Subcutaneous abdominal adipose tissue (tissue), 5 donors: ENCODE data around the gene STX10.

Experiments used
- H3K27ac ChIP-seq: one replicate; pipeline ENCODE4 v1.7.0; 2013; ENCODE audit warnings: low read depth, mild to moderate bottlenecking, inconsistent platforms, low read length, moderate library complexity
- H3K27me3 ChIP-seq, 5 donors: one replicate each; pipeline ENCODE4 v1.7.0; 2013; ENCODE audit warnings: low read length in 5 of 5, inconsistent platforms in 1 of 5; ENCODE audit not compliant: control insufficient read depth in 5 of 5, insufficient read depth in 4 of 5
- H3K36me3 ChIP-seq, 5 donors: one replicate each; pipeline ENCODE4 v1.7.0; 2013; ENCODE audit warnings: low read length in 5 of 5; ENCODE audit not compliant: control insufficient read depth in 5 of 5, insufficient read depth in 5 of 5
- H3K4me1 ChIP-seq, 5 donors: one replicate each; pipeline ENCODE4 v1.7.0; 2013; ENCODE audit warnings: low read length in 5 of 5, mild to moderate bottlenecking in 3 of 5, moderate library complexity in 1 of 5; ENCODE audit not compliant: control insufficient read depth in 5 of 5, insufficient read depth in 5 of 5
- H3K4me3 ChIP-seq, 5 donors: one replicate each; pipeline ENCODE4 v1.7.0; 2013; ENCODE audit warnings: low read length in 5 of 5, low read depth in 1 of 5
- H3K9ac ChIP-seq, 5 donors: one replicate each; pipeline ENCODE4 v1.7.0; 2013; ENCODE audit warnings: low read length in 5 of 5, mild to moderate bottlenecking in 4 of 5, moderate library complexity in 3 of 5
- H3K9me3 ChIP-seq, 5 donors: one replicate each; pipeline ENCODE4 v1.7.0; 2013; ENCODE audit warnings: low read length in 5 of 5; ENCODE audit not compliant: control insufficient read depth in 5 of 5
- donor health status: healthy.
- donor health status: healthy.
- donor health status: healthy.
- donor health status: healthy.
- donor health status: healthy.

Gene STX10

DNA sequence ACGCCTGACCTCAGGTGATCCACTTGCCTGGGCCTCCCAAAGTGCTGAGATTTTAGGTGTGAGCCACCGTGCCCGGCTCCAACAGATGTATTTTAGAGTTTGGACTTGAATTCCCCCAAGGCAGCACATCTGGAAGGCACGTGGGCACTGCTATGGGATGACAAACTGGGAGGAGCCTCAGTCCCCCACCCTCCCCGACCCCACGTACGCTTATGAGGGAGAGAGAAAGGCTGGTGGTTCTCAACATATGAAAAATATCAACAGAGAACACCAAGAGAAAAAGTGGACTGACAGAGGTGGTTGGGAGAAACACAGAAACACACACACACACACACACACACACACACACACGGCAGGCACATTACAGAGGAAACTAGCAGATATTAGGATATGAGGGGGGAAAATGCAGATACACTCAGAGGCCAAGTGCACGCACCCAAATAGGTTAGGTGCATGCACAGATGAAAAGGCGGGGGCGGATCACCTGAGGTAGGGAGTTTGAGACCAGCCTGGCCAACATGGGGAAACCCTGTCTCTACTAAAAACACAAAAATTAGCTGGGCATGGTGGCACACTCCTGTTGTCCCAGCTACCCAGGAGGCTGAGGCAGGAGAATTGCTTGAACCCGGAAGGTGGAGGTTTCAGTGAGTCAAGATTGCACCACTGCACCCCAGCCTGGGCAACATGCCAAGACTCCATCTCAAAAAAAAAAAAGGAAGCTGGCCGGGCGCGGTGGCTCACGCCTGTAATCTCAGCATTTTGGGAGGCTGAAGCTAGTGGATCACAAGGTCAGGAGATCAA, 3.2 kb downstream of the STX10 start:
- no peak overlapping the region for H3K9ac ChIP-seq
- H3K9me3 ChIP-seq: no peaks in the 10 kb centered on the region
- no peak overlapping the region for H3K4me3 ChIP-seq
- H3K27ac ChIP-seq: no peak overlapping the region
- no peaks in the 10 kb centered on the region for H3K27me3 ChIP-seq
- H3K4me1 ChIP-seq: peaks cover 0 to 26% (median 18%) of the 10 kb centered on the region in 5 donors
- H3K36me3 ChIP-seq: peaks cover 0 to 24% (median 18%) of the 10 kb centered on the region in 5 donors

DNA sequence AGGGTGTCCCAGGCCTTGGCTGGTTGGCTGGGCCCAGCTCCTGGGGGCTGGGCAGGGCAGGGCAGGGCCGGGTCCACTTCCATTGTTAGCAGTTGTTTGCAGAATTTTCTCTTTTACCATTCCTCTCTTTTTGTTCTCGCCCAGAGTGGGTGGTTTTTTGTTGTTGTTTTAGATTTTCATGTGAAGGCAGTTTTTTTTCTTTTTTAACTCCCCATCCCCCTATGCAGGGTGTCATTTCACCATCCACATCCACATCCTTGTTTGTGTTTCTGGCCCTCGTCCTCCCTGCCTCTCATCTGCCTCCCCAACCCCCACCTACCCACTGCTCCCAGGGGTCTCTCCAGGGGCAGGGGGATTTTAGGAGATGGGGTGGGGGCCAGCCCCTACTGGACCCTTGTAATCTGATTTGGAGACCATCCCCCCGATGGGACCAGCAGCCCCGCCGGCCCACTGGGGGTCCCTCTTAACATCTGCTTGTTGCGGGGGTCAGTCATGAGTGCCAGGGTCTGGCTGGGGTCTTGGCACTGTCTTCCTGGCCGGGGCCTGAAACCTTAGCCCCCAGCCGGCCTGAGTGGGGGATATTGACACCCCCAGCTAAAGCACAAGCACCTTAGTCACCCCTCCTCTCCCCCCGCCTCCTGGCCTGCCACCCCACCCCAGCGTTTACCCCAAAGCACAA, 10.4 kb downstream of the STX10 start:
- no peak overlapping the region for H3K27ac ChIP-seq
- H3K36me3 ChIP-seq: peaks cover 0 to 59% (median 51%) of the 10 kb centered on the region in 5 donors

DNA sequence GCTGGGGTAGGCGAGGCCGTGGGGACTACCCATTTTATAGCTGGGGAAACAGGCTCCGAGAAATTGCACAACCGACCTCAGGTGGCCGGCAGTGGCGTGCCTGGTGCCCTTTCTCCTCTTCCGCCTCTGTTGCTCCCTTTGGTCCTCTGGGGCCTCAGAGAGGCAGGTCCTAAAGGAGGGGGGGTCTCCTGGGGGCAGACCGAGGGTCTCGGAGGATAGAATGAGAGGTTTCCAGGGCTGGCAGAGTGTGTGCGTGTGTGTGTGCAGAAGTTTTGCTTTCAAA, 11.3 kb downstream of the STX10 start:
- Histone ChIP-seq H3K9ac (no peak overlapping the region), H3K27ac (no peak overlapping the region), H3K9me3 (no peaks in the 10 kb centered on the region), H3K36me3 (peaks cover 0 to 56% (median 42%) of the 10 kb centered on the region in 5 donors), H3K4me3 (no peak overlapping the region), H3K4me1 (peaks cover 0 to 3% (median 0%) of the 10 kb centered on the region in 5 donors), H3K27me3 (no peaks in the 10 kb centered on the region)

More for the DNA sequence above, 10.4 kb downstream of the STX10 start:
- H3K4me3 ChIP-seq: no peak overlapping the region
- H3K9me3 ChIP-seq: no peaks in the 10 kb centered on the region
- H3K9ac ChIP-seq: no peak overlapping the region
- peaks cover 0 to 3% (median 0%) of the 10 kb centered on the region in 5 donors for H3K4me1 ChIP-seq
- H3K27me3 ChIP-seq: no peaks in the 10 kb centered on the region

DNA sequence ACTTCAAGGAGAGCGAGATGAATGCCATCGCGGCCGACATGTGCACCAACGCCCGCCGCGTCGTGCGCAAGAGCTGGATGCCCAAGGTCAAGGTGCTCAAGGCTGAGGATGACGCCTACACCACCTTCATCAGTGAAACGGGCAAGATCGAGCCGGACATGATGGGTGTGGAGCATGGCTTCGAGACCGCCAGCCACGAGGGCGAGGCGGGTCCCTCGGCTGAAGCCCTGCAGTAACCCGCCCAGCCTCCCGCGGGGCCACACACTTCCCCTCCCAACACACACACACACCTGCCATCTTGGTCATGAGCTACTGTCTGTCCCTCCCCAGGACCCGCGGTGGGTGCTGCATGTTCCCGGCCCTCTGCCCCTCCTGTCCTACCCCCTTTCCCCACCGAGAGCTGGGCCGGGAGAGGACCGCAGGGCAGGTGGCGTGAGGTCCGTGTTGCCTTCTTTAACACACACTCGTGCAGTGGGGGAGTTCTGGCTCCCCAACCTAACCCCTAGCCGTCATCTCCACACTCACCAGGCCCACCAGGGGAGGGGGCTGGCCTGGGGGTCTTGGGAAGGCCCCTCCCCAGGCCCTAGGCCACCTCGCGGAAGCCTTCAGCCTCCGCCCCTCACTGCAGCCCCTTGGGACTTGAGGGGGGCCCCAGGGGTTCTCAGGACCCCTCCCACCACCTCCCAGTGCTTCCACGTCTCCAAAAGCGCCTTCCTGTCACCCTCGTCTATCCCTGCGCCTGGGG, 11.8 kb downstream of the STX10 start:
- Histone ChIP-seq H3K27me3 (no peaks in the 10 kb centered on the region), H3K27ac (no peak overlapping the region), H3K9me3 (no peaks in the 10 kb centered on the region), H3K36me3 (peaks cover 0 to 53% (median 41%) of the 10 kb centered on the region in 5 donors), H3K9ac (no peak overlapping the region), H3K4me3 (no peak overlapping the region), H3K4me1 (peaks cover 0 to 3% (median 0%) of the 10 kb centered on the region in 5 donors)

DNA sequence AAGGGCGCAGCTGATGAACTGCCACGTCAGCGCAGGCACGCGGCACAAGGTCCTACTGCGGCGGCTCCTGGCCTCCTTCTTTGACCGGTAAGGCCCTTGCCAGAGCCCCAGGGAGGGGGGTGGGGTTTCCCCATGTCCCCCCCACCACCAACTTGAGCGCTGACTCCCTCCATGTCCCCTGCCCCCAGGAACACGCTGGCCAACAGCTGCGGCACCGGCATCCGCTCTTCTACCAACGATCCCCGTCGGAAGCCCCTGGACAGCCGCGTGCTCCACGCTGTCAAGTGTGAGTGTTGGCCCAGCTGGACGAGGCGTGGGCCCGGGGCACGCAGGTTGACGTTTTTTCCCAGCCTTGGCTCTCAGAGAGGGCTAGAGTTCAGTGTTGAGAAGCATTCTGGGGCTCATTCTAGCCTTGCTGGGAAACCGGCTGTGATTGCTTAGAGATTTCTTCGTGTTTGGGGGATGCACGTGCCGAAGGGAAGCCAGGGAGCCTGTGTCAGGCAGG, 12.8 kb downstream of the STX10 start:
- peaks cover 0 to 2% (median 0%) of the 10 kb centered on the region in 5 donors for H3K4me1 ChIP-seq
- no peaks in the 10 kb centered on the region for H3K9me3 ChIP-seq
- H3K9ac ChIP-seq: no peak overlapping the region
- no peak overlapping the region for H3K4me3 ChIP-seq
- no peak overlapping the region for H3K27ac ChIP-seq
- no peaks in the 10 kb centered on the region for H3K27me3 ChIP-seq
- H3K36me3 ChIP-seq: peaks cover 0 to 49% (median 41%) of the 10 kb centered on the region in 5 donors

DNA sequence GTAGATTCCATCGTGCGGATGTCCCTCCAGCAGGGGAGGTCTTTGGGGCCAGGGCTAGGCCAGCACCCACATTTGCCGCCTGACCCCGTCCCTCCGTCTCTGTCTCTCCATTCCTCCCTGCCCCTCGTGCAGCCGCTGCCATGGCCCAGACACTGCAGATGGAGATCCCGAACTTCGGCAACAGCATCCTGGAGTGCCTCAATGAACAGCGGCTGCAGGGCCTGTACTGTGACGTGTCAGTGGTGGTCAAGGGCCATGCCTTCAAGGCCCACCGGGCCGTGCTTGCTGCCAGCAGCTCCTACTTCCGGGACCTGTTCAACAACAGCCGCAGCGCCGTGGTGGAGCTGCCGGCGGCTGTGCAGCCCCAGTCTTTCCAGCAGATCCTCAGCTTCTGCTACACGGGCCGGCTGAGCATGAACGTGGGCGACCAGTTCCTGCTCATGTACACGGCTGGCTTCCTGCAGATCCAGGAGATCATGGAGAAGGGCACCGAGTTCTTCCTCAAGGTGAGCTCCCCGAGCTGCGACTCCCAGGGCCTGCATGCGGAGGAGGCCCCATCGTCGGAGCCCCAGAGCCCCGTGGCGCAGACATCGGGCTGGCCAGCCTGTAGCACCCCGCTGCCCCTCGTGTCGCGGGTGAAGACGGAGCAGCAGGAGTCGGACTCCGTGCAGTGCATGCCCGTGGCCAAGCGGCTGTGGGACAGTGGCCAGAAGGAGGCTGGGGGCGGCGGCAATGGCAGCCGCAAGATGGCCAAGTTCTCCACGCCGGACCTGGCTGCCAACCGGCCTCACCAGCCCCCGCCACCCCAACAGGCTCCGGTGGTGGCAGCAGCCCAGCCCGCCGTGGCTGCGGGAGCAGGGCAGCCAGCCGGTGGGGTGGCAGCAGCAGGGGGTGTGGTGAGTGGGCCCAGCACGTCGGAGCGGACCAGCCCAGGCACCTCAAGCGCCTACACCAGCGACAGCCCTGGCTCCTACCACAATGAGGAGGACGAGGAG, 14.8 kb downstream of the STX10 start:
- Histone ChIP-seq H3K9me3 (no peaks in the 10 kb centered on the region), H3K4me3 (no peak overlapping the region), H3K27ac (no peak overlapping the region), H3K27me3 (no peaks in the 10 kb centered on the region), H3K36me3 (peaks cover 0 to 49% (median 41%) of the 10 kb centered on the region in 5 donors), H3K9ac (no peak overlapping the region), H3K4me1 (peaks cover 0 to 2% (median 0%) of the 10 kb centered on the region in 5 donors)

DNA sequence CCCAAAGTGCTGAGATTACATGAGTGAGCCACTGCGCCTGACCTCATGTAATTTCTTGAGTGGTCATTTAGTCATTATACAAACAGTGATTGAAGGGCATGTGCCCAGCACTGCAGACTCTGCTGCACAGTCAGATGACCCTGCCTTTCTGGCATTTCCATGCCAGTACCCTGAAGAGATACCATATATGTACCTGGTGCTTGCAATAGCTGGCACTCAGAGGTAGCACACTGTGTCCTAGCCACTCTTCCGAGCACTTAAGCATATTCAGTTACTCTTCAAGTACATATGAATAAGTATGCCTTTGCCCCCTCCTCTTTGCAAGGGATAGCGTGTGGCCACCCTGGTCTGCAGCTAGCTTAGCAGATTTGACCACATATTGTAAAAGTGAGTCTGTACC, 15.5 kb downstream of the STX10 start:
- Histone ChIP-seq H3K27ac (no peak overlapping the region), H3K9ac (no peak overlapping the region), H3K4me3 (no peak overlapping the region), H3K9me3 (no peaks in the 10 kb centered on the region), H3K27me3 (no peaks in the 10 kb centered on the region), H3K36me3 (peaks cover 0 to 49% (median 41%) of the 10 kb centered on the region in 5 donors), H3K4me1 (peaks cover 0 to 2% (median 0%) of the 10 kb centered on the region in 5 donors)

DNA sequence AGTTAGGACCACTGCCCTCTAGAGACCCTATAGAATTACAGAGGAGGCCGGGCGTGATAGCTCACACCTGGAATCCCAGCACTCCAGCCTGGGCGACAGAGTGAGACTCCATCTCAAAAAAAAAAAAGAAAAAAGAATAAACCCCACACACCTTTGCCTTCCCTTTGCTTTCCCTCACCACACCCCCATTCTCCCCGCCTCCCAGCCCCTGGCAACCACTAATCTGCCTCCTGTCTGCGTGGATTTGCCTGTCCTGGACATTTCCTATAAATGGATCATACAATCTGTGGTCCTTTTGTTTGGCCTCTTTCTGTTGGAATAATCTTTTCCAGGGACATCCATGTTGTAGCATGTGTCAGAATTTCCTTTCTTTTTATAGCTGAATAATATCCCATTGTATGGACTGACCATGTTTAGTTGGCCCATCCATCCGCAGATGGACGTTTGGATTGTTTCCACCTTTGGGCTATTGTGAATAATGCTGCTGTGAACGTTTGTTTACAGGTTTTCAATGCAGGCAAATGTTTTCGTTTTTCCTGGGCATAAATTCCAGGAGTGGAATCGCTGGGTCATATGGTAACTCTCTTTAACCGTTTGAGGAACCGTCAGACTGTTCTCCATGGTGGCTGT, 16.8 kb downstream of the STX10 start:
- Histone ChIP-seq H3K4me3 (no peak overlapping the region), H3K9ac (no peak overlapping the region), H3K9me3 (no peaks in the 10 kb centered on the region), H3K4me1 (peaks cover 0 to 5% (median 0%) of the 10 kb centered on the region in 5 donors), H3K27me3 (no peaks in the 10 kb centered on the region), H3K36me3 (peaks cover 0 to 42% (median 36%) of the 10 kb centered on the region in 5 donors), H3K27ac (no peak overlapping the region)
